ENCODE results near the gene PDE6C.
A peak's percentile ranks its signal among the peaks of the same experiment; 100 is the strongest.
"Not testable (repeated sequence)": the region's sequence is repeated elsewhere in the genome, so short reads cannot be mapped to it uniquely, and the experiment has no call there.

Gene PDE6C

DNA sequence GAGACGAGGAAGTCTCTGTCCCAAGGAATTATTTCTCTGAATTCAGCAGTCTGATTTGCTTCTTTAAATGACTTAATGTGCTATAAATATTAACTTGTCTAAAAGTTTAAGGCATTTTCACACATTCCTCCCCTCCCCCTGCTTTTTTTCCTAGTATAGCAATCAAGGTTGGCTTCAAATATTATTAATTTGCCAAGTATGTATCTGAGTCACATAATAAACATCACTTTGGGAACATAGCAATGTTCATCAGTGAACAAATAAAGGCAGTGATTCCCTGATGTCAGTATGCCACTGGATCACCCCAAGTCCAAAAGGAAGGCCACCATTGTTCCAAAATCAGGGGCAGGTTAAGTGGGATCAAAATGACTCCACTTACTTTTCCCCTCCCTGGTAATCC, 40.5 kb downstream of the PDE6C start:
- no peak for DNase-seq

DNA sequence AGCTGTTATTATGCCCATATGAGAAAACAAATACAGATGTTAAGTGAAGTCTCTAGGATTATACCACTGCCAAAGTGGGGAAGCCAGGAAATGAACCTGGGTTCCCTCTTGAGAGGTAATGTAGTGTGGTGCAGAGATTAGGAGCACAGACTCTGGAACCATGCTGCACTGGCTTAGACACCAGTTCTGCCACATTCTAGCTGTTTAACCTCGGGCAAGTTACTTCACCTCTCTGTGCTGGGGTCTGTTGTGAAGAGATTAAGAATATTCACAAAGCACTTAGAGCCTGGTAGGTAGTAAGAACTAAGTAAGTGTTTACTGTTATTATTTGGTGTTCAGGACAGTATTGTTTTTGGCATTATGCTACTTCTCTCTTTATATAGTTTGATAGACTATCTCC, 41.9 kb downstream of the PDE6C start:
- DNase-seq: no peak

DNA sequence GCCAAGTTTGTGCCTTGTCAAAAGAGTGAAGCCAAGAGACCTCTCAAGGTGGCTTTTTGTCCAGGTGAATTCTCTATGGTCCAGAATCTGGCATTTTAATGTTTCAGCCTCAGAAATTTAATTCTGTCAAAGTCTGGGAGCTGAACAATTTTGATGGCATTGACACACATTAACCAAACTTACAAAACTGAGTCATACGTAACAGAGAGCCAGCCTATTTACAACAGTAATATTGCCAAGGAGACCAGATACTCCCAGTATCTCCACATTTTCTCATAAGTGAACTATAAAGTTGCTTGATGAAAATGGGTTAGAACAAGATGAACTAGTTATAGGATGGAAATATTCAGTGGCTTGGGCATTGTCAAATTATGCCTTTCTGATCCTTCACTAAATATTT, 43.8 kb downstream of the PDE6C start:
- DNase-seq: no peak

DNA sequence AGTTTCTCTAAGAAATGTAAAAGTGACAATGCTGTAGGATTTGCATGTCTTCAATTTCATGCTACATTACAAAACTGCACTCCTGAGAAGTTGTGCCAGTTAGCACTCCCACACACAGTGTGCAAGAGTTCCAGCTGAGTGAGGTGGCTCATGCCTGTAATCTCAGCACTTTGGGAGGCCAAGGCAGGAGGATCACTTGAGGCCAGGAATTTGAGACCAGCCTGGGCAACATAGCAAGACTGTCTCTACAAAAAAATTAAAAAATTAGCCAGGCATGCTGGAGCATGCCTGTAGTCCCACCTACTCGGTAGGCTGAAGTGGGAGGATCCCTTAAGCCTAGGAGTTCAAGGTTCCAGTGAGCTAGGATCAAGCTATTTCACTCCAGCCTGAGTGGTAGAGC, 45.4 kb downstream of the PDE6C start:
- no peak for DNase-seq

DNA sequence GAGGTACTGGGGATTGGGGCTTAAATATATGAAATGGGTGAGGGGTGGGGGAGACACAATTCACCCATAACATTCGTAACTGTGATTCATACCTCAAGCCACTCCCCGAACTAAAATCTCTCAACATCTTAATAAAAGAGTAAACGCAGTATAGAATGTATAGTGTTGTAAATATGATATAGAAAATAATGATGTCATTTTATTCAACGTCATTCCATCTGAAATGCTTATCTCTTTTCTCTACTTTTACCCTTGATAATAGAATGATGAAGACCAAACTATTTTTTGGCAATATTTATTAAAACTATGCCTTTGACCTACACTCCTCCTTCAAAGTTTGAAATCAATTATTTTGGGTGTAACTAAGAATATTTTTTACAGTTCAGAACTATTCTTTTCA, 53.7 kb downstream of the PDE6C start:
- no peak for DNase-seq

DNA sequence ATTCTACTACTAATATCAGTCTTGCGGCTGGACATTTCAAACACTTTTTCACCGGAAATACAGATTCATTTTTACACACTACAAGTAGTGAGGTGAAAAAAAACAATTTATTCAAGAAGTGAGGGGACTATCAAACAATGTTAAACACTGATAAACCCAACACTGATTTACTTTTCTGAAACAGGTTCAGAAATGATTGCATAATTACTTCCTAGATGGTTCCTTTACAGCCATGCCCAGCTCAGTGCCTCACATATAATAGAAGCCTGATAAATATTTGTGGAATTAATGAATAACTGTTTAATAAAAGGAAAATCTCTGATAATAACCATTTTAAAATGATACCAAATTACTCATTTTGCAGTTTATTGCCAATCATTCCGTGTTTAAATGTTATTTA, 55.5 kb downstream of the PDE6C start:
- DNase-seq: no peak

DNA sequence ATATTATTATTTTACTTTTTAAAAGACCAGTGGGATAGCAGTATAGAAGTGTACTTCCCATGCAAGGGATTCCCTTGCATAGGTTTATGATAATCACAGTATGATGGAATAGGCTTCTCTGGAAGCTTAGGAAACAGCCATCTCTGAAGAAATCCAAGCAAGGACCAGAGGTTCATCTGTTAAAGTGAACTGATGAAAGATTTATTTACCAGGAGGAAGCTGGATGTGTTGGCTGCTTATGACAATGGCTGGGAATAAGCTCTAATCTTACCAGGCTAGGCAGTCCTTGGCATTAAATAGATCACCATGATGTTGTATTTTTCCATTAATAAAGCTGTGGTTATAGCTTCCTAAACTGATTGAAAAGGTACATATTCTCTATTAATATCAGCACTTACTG, 58.0 kb downstream of the PDE6C start:
- no peak for DNase-seq

DNA sequence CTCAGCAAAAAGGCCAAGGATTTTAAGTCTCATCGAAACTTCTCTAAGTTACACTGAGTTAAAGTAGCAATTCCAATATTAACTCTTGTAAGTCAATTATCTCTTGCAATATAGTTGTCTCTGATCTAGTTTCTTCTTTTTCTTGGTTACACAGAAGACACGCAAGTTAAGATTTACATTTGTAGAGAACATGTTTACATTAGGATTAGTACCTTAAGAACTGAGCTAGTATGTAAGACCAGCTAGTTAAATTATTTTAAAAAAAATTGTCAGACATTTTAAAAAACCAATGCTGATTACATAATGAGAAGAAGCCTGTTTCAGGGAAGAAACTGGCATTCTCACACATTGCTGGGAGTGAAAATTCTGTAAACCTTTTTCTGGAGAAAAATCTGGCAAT, 58.7 kb downstream of the PDE6C start:
- no peak for DNase-seq

DNA sequence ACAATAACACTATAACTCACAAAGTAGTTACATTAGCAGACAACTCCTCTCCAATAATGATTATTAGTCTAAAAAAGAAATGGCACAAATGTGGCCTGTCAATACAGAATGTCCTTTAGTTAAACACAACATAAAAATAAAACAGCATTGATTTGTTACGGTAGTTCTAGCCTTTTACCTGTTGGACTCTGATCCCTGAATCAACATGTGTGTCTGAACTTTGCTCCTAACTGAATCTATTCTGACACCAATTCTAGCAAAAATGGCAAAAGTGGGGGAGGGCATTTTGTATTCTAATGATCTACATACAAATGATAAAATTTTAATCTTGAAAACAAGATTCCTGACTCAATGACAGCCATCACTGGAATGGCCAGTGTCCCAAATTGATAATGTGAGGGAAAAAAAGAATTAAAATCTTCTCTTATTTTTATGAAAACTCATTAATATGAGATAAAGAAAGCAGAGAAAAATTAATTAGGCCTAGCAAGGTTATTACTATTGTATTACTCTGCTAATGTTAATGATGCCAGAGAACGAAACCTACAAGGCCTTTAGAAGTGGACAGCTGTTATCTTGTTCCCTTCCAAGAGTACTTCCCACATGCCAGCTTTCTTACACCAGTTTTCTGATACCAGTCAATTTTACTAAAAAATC, 59.8 kb downstream of the PDE6C start:
- no peak for DNase-seq

DNA sequence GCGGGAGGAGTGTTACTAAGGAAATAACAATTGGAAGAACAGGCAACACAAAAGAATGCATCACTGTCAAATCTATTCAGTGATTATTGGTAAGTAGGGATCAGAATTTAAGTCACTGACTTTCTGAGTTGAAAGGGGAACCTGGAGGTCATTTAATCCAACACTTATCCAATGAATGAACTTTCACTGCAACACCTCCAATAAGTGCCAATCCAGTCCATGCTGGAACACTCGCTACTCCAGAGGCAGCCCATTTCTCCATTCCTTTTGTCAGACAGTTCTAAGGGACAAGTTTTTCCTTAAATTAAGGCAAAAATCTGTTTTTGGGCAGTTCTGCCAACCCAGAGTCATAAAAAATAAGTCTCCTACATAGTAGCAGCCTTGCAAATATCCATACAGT, 60.6 kb downstream of the PDE6C start:
- DNase-seq: no peak

DNA sequence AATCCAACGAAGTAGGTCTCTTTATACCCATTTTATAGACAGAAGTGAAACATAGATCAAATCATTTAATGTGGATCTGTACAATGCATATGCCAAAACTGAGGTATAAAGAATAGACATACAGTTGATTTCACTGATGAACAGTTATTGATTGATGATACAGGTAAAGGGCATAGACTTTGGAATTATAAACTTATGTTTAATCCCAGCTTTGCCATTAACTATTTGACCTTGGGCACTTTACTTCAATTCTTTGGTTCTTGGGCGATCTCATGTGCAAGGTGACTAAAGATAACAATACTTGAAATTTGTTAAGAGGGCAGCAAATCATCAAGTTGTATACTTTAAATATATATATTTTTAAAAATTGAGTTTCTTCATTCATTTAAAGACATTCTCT, 61.5 kb downstream of the PDE6C start:
- DNase-seq: no peak

DNA sequence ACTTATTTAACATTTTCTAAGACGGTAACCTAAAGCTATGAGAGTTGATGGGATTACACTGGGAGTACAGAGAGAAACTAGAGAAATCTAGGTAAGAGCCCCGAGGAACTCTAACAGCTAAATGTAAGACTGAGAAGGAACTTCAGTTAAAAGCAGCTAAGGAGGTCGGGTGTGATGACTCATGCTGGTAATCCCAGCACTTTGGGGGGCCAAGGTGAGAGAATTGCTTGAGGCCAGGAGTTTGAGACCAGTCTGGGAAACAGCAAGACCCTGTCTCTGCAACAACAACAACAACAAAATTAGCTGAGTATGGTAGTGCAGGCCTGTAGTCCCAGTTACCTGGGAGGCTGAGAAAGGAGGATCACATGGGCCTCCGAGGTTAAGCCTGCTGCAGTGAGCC, 66.0 kb downstream of the PDE6C start:
- DNase-seq: no peak

DNA sequence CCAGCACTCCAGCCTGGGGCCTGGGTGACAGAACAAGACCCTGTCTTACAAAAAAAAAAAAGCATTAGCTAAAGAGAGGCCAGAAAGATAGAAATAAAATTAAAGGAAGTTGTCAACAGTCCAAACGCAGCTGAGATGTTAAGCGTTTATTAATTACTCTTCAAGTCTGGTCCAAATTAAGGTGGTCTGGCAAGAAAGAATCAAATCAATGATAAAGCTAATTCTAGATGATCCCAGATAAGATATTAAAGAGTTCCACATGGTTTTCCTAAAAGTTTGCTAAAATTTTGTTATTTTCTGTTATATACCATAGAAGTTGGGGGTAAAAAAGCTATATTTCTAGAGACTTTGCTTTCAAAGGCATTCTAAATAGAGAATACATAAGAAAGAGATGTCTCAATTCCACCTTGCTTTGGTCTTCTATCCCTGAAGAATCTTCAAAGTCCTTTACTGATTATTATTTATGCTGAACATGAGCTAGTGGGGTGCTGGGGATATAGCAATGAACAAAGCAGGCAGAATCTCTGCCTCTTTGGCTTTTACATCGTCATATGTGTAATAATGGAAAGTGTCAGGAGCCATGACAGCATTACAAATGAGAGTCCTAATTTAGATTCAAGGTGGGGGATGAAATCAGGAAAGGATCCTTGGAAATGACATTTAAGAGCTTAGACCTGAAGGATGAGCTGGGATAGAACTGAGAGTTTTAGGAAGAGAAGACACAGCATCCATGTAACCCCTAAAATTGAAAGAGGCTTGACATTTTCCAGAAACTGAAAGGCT, 66.7 kb downstream of the PDE6C start:
- DNase-seq: no peak

DNA sequence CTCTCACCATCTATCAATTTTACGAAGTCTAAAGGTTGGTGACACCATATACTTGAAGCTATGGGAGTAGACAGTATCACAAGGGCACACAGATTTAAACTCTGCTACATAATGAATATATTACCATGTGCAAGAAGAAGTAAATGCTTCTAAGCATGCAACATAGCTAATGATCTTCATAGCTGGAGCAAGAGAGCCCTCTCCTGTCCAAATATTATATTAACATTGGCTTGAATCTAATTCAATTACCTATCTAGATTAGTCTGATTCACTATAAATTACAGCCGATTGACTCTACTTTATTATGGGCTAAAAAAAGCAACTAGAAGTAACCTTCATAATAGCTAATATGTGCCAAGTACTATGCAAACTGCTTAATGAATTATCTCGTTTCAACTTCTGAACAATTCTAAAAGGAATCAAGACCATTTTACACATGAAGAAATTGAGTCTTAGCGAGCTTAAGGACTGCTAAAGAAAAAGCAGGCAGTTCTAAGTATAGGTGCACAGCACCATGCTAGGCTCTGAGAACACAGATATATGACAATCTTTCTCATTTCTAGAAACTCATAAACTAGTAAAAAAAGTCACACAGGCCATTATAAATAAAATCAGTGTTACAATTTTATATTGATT, 68.2 kb downstream of the PDE6C start:
- peak; percentile 29 for DNase-seq

DNA sequence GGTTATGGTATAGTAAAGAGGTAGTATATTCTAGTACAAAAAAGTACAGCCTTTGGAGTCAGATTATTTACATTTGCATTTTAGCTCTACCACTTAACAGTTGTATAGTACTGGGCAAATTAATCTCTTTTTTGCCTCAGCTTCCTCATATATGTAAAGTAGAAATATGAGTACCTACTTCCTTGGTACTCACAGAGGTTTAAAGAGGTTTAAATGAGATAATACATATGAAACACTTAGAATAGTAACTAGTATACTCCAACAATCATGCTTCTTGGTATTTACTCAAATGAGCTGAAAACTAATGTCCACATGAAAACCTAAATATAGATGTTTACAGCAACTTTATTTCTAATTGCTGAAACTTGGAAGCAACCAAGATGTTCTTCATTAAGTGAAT, 75.4 kb downstream of the PDE6C start:
- no peak for DNase-seq

DNA sequence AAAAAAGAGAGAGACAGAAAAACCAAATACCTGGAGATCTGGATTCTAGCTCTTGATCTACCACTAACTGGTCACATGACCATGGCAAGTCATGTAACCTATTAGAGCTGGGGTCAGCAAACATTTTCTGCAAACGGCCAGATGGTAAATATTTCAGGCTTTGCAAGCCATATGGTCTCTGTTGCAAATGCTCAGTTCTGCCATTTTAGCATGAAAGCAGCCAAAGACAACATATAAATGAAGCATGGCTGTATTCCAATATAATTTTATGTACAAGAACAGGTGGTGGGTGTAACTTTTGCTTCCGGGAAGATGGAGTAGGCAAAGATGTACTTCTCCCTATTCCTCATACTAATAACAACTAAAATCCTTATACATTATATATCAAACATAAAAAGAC, 83.4 kb downstream of the PDE6C start:
- DNase-seq: no peak

DNA sequence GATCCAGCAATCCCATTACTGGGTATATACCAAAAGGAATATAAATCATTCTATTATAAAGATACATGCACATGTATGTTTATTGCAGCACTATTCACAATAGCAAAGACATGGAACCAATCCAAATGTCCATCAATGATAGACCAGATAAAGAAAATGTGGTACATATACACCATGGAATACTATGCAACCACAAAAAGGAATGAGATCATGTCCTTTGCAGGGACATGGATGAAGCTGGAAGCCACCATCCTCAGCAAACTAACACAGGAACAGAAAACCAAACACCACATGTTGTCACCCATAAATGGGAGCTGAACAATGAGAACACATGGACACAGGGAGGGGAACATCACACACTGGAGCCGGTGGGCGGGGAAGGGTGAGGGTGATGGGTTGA, 84.2 kb downstream of the PDE6C start:
- DNase-seq: not testable (repeated sequence)

DNA sequence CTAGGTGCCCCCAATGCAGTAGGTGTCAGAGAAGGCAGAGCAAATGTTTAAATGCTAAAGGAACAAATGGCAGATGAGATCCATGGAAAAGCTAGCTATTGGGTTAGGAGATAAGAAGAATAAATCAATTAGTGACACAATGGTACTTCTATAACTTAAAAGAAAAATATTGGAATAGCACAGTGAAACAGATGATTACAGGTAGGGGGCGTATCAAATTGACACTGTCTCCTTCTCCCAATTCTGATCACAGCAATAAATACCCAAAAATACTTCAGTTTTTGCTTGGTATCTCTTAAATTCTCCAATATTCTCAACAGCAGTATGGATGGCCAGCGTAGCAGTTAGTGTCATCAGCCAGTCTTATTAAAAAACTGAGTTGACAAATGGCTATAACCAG, 84.9 kb downstream of the PDE6C start:
- DNase-seq: no peak

DNA sequence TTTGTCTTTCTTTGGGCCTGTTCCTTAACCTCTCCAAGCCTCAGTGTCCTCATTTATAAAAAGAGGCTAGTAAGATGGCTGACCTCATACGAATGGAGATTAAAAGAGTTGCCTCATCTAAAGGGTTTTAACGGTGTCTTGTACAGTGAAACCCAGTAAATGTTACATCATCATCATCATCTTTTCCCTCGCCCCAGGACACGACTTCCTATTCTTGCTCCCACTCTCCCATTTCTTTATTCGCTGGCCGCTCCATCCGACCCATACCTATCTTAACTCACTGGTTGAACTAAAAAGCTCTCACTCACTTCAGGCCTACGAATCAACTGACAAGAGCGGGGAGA, 89.5 kb downstream of the PDE6C start:
- DNase-seq: peak; percentile 13

DNA sequence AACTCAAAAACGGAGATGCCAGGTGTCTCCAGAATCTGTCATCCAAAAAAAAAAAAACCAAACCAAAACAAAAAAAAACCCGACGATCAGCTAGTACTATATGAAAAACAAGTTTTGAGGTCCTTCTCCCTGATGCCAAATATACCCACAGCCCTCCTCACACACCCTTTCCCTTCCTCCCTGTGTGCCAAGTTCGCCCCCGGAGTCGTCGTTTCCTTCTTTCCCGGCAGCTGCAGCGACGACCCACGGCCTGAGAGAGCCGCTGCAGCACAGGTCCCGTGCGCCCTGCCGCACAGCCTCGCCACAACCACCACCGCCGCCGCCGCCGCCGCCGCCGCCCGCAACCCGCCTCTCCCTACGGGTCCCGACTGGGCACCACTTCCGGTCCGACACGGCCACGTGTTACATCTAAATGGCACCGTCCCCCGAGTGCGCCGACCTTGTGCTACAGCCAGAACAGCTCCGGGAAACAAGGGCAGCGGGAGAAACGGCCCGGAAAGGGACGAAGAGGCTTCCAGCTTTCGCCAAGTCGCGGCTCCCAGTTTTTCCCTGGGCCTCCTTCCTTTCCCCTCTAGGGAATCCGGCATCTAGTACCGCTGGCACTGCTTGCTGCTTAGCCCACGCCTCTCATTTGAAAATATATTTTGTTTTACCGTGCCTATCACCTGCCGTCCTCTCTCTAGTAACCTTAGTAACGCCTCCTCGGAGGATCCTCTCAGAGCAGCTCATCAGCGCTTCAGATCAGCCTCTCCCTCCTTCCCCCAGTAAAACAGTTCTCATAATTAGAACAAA, 90.1 kb downstream of the PDE6C start, which contains the start of gene FRA10AC1:
Gene FRA10AC1 (minus strand): TSS at position 383 of the 792 bp plus-strand sequence. CDS start 2,486 bp downstream, outside the sequence.
- DNase-seq: peak; percentile 85

DNA sequence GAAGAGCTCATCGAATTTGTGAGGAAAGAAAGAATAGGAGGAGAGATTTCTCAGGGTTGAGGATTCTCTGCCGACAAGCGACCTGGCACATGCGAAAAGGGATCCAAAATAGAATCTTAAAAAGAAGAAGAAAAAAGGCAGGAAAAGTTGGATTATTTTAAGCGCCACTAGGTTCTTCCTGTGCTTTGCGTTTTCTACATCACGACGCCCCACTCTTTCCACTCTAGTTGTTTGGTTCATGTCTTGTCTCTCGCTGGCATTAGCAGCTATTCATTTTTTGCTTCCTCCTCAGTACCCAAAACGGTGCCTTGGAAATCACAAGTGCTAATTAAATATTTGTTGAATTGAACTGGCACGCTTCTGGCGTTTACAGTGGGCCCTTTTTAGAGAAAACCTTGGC, 90.7 kb downstream of the PDE6C start:
- DNase-seq: peak; percentile 43

DNA sequence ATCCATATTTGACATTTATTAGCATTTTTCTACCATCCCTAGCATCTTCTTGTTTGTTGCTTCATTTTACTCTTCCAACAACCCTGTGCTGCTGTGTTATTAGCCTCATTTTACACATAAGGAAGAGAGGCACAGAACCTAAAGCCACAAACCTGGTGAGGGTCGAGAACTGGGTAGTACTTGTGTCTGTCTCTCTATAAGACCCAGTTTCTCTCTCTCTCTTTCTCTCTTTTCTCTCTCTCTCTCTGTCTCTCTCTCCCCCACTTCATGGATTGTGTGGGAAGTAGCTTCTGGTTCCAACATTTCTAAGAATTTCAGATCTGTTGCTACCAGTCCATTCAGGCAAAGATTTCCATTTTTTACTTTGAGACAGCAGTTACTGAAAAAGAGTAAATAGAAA, 91.5 kb downstream of the PDE6C start:
- no peak for DNase-seq

DNA sequence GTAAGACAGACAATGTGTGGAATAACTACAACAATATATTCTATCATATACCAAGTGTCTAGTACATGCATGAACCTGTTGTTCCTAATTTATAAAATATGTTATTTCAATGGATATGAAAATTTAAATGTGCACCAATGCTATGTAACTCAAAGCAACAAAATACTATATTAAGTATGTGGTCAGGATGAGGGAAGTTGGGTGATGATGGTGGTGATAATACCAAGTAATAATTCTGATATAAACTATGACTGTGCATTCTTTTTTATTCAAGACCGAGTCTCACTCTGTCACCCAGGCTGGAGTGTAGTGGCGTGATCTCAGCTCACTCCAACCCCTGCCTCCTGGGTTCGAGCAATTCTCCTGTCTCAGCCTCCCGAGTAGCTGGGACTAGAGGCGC, 92.1 kb downstream of the PDE6C start:
- DNase-seq: no peak

DNA sequence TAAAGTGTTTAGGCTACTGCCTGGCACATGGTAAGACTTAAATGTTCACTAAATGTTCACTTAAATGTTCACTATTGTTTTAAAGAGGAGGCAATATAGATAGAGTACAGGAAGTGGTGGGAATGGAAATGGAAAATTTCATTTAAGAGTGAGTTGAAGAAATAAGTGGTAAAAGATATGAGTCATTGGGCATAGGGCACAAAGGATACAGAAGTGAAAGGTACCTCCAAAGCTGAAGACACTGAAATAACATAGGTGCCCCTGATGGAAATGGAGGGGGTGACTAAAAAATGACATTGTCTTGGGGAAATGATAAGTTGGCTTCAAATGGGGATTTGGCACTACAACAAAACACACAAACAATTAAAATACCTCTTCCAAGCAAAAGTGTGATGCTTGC, 95.3 kb downstream of the PDE6C start:
- no peak for DNase-seq

Data from NCI-H2227 treated with DMSO at 0.1 percent for 48 hours (cell line).